GM19468 (cell line): Measurements from ENCODE around the gene REEP1.
"Not testable (repeated sequence)": the region's sequence is repeated elsewhere in the genome, so short reads cannot be mapped to it uniquely, and the experiment has no call there.

Source experiments
- ATAC-seq: cut with Tn5 transposase; IDR thresholded peaks from one replicate; pipeline ENCODE4 v1.9.1; 2021; ENCODE audit warnings: mild to moderate bottlenecking, moderate library complexity, moderate number of reproducible peaks; ENCODE audit not compliant: unreplicated experiment; ENCODE audit errors: extremely low read depth

Gene REEP1

GRCh38 chr2:86230961-86231360, 106.5 kb downstream of the REEP1 start:
- no peak for ATAC-seq

- no peak for ATAC-seq
Observed at GRCh38 chr2:86229221-86229620, 108.2 kb downstream of the REEP1 start.

- ATAC-seq, result not testable (repeated sequence)
Observed at GRCh38 chr2:86228574-86228973, 108.9 kb downstream of the REEP1 start.

- no peak for ATAC-seq
Observed at GRCh38 chr2:86227685-86228084, 109.7 kb downstream of the REEP1 start.

- ATAC-seq, result no peak
Observed at GRCh38 chr2:86226636-86227520, 110.5 kb downstream of the REEP1 start.

- ATAC-seq, result no peak
Observed at GRCh38 chr2:86226070-86226469, 111.4 kb downstream of the REEP1 start.

GRCh38 chr2:86225581-86225980, 111.8 kb downstream of the REEP1 start:
- peak; percentile 61 for ATAC-seq

- ATAC-seq, result no peak
Observed at GRCh38 chr2:86224645-86225355, 112.6 kb downstream of the REEP1 start.

- ATAC-seq, result no peak
Observed at GRCh38 chr2:86223927-86224560, 113.4 kb downstream of the REEP1 start.

- ATAC-seq, result no peak
Observed at GRCh38 chr2:86223140-86223926, 114.1 kb downstream of the REEP1 start.

- no peak for ATAC-seq
Observed at GRCh38 chr2:86221066-86221684, 116.3 kb downstream of the REEP1 start.

GRCh38 chr2:86219896-86220295, 117.5 kb downstream of the REEP1 start:
- ATAC-seq, result no peak

GRCh38 chr2:86218124-86218523, 119.3 kb downstream of the REEP1 start:
- ATAC-seq, result no peak

GRCh38 chr2:86216575-86217555, 120.6 kb downstream of the REEP1 start:
- ATAC-seq, result no peak

- ATAC-seq, result no peak
Observed at GRCh38 chr2:86214503-86214832, 123.0 kb downstream of the REEP1 start.

- no peak for ATAC-seq
Observed at GRCh38 chr2:86213699-86214502, 123.5 kb downstream of the REEP1 start.

GRCh38 chr2:86213056-86213455, 124.4 kb downstream of the REEP1 start:
- ATAC-seq, result no peak

GRCh38 chr2:86211796-86212188, 125.6 kb downstream of the REEP1 start:
- ATAC-seq, result no peak
